Thymus (tissue), 11 donors: ENCODE data around the gene SELPLG. TPM values are rescaled to one million over a fixed set of nuclear protein-coding genes. Genes with fewer than 3 reads are reported as not detected.

Experiments
- DNase-seq, 9 donors: peaks; one replicate each; pipeline ENCODE4 v3.0.0-alpha.2; 2013; ENCODE audit warnings: low spot score in 9 of 9, low read depth in 6 of 9, missing footprints in 1 of 9
- H3K27ac ChIP-seq, 2 donors: one replicate each; pipeline ENCODE4 v1.5.1; 2013; ENCODE audit warnings: control low read depth in 1 of 2, low read depth in 1 of 2, low read length in 1 of 2, mild to moderate bottlenecking in 1 of 2, moderate library complexity in 1 of 2
- H3K27me3 ChIP-seq, 2 donors: one replicate each; pipeline ENCODE4 v1.5.1; 2013; ENCODE audit warnings: low read length in 1 of 2; ENCODE audit not compliant: control insufficient read depth in 2 of 2, insufficient read depth in 1 of 2
- H3K36me3 ChIP-seq, 2 donors: one replicate each; pipeline ENCODE4 v1.5.1; 2013; ENCODE audit warnings: low read length in 1 of 2, mild to moderate bottlenecking in 1 of 2, moderate library complexity in 1 of 2; ENCODE audit not compliant: control insufficient read depth in 2 of 2, insufficient read depth in 2 of 2
- H3K4me1 ChIP-seq, 2 donors: one replicate each; pipeline ENCODE4 v1.5.1; 2013; ENCODE audit warnings: low read length in 2 of 2; ENCODE audit not compliant: control insufficient read depth in 2 of 2, insufficient read depth in 2 of 2
- H3K4me3 ChIP-seq, 2 donors: one replicate each; pipeline ENCODE4 v1.5.1; 2013; ENCODE audit warnings: low read length in 2 of 2, control low read depth in 1 of 2, mild to moderate bottlenecking in 1 of 2
- H3K9me3 ChIP-seq, 2 donors: one replicate each; pipeline ENCODE4 v1.5.1; 2013; ENCODE audit warnings: low read length in 1 of 2, mild to moderate bottlenecking in 1 of 2; ENCODE audit not compliant: control insufficient read depth in 2 of 2, insufficient read depth in 1 of 2
- WGBS: extraction: QIAGEN DNeasy Blood & Tissue Kit; methylation state at CpG from one replicate; pipeline ENCODE4 v1.1.7; 2013; 5-methylcytosine and 5-hydroxymethylcytosine counted together
- polyA plus RNA-seq: library from polyadenylated mRNA; stranded (reverse); fragments of 200-250 nt; gene quantifications from one replicate; pipeline ENCODE4 v1.2.3, GENCODE V29; 2013
- total RNA-seq: library from RNA; stranded (reverse); fragments of 120-200 nt; gene quantifications from one replicate; pipeline ENCODE4 v1.2.4, GENCODE V29; 2013
- donor health status: healthy.

SELPLG gene
- total and polyA plus RNA-seq, 2 donors = 28.0 to 69.6 TPM

- DNase-seq = no peak
- peaks cover 0 to 10% of the 10 kb centered on the region in 2 donors for H3K4me1 ChIP-seq
- H3K27ac ChIP-seq = no peak overlapping the region
- no peaks in the 10 kb centered on the region for H3K36me3 ChIP-seq
- no peaks in the 10 kb centered on the region for H3K27me3 ChIP-seq
- H3K4me3 ChIP-seq = no peak overlapping the region
- WGBS = 95% methylated on average over 3 of the region's 3 CpGs
- no peaks in the 10 kb centered on the region for H3K9me3 ChIP-seq
These were observed 49.1 kb downstream of the SELPLG start for GRCh38 chr12:108584456-108585065.

GRCh38 chr12:108583991-108584390 is 49.7 kb downstream of the SELPLG start:
- Histone ChIP-seq H3K9me3 (no peaks in the 10 kb centered on the region), H3K36me3 (no peaks in the 10 kb centered on the region), H3K27ac (no peak overlapping the region), H3K4me1 (peaks cover 0 to 5% of the 10 kb centered on the region in 2 donors), H3K4me3 (no peak overlapping the region), H3K27me3 (no peaks in the 10 kb centered on the region)
- DNase-seq = no peak
- WGBS = 95% methylated on average over 7 of the region's 7 CpGs

DNA sequence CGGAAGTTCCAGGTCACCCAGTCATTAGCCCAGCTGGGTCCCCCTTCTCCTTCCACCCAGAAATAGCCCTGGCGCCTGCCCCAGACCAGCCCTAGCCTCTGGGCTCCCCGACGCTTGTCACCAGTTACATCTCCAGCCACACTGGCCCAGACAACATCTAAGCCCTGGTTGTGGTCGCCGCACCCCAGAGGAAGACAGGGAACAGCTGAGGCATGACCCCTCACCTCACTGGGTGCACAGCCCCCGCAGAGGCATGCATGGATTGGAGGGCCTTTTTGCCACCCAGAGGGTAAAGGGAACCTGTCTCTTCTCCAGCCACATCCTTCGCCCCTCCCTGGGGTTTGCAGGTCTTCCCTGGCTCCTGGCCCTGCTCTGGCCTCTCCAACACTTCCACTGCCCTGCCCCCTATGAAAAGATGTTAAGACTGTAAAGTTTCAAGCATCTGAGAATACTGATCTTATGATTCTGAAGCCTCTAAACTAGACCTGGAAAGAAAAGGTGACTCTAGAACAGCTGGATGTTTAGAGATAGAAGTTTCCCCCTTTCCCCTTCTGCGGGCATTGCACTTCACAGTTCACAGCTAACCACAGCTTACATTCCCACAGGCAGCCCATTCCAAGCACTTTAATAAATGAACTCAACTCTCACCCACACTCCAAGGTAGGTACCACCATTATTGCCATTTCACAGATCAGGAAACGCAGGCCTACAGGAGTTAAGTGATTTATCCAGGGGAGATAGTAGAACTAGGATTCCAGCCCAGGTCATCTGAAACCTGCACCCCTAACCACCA is 50.5 kb downstream of the SELPLG start:
- Histone ChIP-seq H3K4me1 (no peaks in the 10 kb centered on the region), H3K27ac (no peak overlapping the region), H3K27me3 (no peaks in the 10 kb centered on the region), H3K4me3 (no peak overlapping the region), H3K36me3 (no peaks in the 10 kb centered on the region), H3K9me3 (peaks cover 0 to 1% of the 10 kb centered on the region in 2 donors)
- 94% methylated on average over 10 of the region's 10 CpGs for WGBS
- DNase-seq = no peak

DNA sequence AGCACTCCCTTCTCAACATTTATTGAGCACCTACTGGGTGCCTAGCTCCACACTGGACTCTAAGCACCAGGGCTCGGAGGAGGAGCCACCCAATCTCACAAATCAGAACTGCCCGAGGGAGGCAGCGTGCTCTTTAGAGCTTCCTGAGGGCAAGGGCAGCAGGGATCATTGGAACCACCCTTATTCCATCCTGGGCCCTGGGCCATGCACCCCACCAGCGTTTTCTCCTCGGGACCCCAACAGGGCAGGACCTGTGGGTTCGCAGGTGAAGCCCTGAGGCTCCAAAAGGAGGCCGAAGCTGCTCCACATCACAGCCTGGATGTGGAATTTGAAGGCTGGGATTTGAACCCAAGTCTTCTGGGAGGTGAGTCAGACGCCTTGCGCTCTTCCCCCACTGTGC is 51.2 kb downstream of the SELPLG start:
- DNase-seq = no peak
- Histone ChIP-seq H3K27me3 (no peaks in the 10 kb centered on the region), H3K9me3 (peaks cover 0 to 1% of the 10 kb centered on the region in 2 donors), H3K4me1 (no peaks in the 10 kb centered on the region), H3K36me3 (no peaks in the 10 kb centered on the region), H3K4me3 (no peak overlapping the region), H3K27ac (no peak overlapping the region)
- WGBS = 96% methylated on average over 9 of the region's 9 CpGs

- Histone ChIP-seq H3K4me3 (no peak overlapping the region), H3K27ac (no peak overlapping the region), H3K9me3 (peaks cover 0 to 1% of the 10 kb centered on the region in 2 donors), H3K4me1 (no peaks in the 10 kb centered on the region), H3K27me3 (no peaks in the 10 kb centered on the region), H3K36me3 (no peaks in the 10 kb centered on the region)
- 95% methylated on average over 33 of the region's 33 CpGs for WGBS
- DNase-seq = no peak
These were observed 52.1 kb downstream of the SELPLG start for GRCh38 chr12:108581311-108582227.

DNA sequence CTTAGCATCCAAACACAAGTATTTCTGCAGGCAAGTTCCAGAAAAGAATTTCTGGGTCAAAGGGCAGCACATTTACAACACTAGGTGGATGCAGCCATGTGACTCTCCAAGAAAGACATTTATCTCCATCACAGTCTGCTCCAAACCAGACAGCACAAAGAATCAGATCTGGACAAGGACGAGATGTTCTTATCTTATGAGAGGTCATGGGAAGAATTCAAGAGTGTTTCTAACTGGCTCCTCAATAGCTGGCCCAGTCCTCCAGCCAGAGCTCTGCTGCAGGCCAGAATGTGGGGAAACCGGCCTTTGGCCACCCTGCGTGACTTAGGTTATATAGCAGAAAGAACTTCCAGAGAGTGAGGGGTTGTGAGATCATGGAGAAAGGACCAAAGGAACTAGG is 53.2 kb downstream of the SELPLG start:
- Histone ChIP-seq H3K36me3 (no peaks in the 10 kb centered on the region), H3K4me3 (no peak overlapping the region), H3K9me3 (peaks cover 0 to 1% of the 10 kb centered on the region in 2 donors), H3K4me1 (peaks cover under 1 to 4% of the 10 kb centered on the region in 2 donors), H3K27me3 (no peaks in the 10 kb centered on the region), H3K27ac (no peak overlapping the region)
- no peak for DNase-seq
- WGBS = 88% methylated on average over 3 of the region's 3 CpGs

DNA sequence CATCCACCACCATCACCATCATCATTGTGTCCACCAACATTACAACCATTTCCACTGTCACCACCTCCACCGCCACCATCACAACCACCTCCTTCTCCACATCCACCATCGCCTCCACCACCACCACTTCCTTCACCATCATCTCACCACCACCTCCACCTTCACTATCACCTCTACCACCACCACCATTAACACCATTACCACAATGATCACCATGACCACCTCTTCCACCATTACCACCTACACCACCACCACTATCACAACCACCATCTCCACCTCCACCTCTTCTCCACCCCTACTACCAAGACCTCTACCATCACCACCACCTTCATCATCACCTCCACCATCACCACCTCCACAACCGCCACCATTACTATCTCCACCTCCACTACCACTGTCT is 54.9 kb downstream of the SELPLG start:
- Histone ChIP-seq H3K36me3 (no peaks in the 10 kb centered on the region), H3K27ac (no peak overlapping the region), H3K4me1 (peaks cover 2 to 8% of the 10 kb centered on the region in 2 donors), H3K27me3 (no peaks in the 10 kb centered on the region), H3K9me3 (peaks cover 0 to 1% of the 10 kb centered on the region in 2 donors), H3K4me3 (no peak overlapping the region)
- no peak for DNase-seq
- 99% methylated on average over 3 of the region's 3 CpGs for WGBS

DNA sequence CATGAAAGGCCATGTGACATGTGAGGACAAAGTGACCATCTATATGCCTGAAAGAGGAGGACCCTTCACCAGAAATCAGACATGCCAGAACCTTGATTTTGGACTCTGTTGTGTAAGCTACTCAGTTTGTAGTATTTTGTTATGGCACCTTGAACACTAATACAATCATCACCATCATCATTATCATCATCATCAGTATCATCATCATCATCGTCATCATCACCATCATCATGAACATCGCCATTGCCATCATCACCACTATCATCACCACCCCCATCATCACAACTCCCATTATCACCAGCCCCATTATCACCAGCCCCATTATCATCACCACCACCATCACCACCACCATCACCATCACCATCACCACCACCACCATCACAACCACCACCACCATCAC is 55.4 kb downstream of the SELPLG start:
- H3K27me3 ChIP-seq = no peaks in the 10 kb centered on the region
- H3K4me3 ChIP-seq = no peak overlapping the region
- H3K4me1 ChIP-seq = peaks cover 2 to 8% of the 10 kb centered on the region in 2 donors
- WGBS = 75% methylated on average over 2 of the region's 2 CpGs
- H3K9me3 ChIP-seq = peaks cover 0 to 1% of the 10 kb centered on the region in 2 donors
- DNase-seq = no peak
- no peaks in the 10 kb centered on the region for H3K36me3 ChIP-seq
- H3K27ac ChIP-seq = no peak overlapping the region

DNA sequence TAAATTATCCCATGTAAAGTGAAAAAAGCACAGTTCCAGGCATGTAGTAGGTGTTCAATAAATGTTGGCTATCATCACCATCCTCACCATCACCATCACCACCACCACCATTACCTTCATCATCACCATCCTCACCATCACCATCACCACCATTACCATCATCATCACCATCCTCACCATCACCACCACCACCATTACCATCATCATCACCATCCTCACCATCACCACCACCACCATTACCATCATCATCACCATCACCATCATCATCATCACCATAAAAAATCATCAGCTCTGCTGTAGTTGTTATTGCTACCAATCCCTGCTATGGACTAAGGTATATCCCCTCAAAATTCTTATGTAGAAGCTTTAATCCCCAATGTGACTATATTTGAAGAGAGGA is 56.2 kb downstream of the SELPLG start:
- no peak for DNase-seq
- peaks cover 7 to 13% of the 10 kb centered on the region in 2 donors for H3K4me1 ChIP-seq

More for the DNA sequence above, 56.2 kb downstream of the SELPLG start:
- Histone ChIP-seq H3K27ac (no peak overlapping the region), H3K9me3 (peaks cover 0 to 1% of the 10 kb centered on the region in 2 donors), H3K4me3 (no peak overlapping the region), H3K27me3 (no peaks in the 10 kb centered on the region), H3K36me3 (no peaks in the 10 kb centered on the region)
